ENCODE data around the gene FTO. TPM values are rescaled to one million over a fixed set of nuclear protein-coding genes. Genes with fewer than 3 reads are reported as not detected.

Gene FTO
- total RNA-seq, 4 donors from 2014 or later = 64.4 to 116 (median 71.3) TPM

GRCh38 chr16:54068212-54068611 lies 364.3 kb downstream of the FTO start:
- Histone ChIP-seq H3K27ac (no peak overlapping the region), H3K4me3 (no peak overlapping the region), H3K4me1 (no peaks in the 10 kb centered on the region), H3K9me3 (no peaks in the 10 kb centered on the region), H3K27me3 (no peaks in the 10 kb centered on the region), H3K36me3 (no peaks in the 10 kb centered on the region)
- no peak for DNase-seq (ENCODE audit: low spot score in 2 of 2)
- TF ChIP-seq EP300 (IDR thresholded peaks at IDR 0.05) (no peak), CTCF (IDR thresholded peaks at IDR 0.05) (no peak), POLR2AphosphoS5 (IDR thresholded peaks at IDR 0.05) (no peak), POLR2A (IDR thresholded peaks at IDR 0.05) (no peak)
- 100% methylated on average over 2 of the region's 2 CpGs for WGBS

GRCh38 chr16:54069601-54070239 lies 365.8 kb downstream of the FTO start:
- H3K4me1 ChIP-seq = no peaks in the 10 kb centered on the region
- H3K4me3 ChIP-seq = no peak overlapping the region
- H3K27me3 ChIP-seq = no peaks in the 10 kb centered on the region
- no peak for TF ChIP-seq EP300 (IDR thresholded peaks at IDR 0.05)
- no peak for TF ChIP-seq POLR2AphosphoS5 (IDR thresholded peaks at IDR 0.05)
- no peak for TF ChIP-seq POLR2A (IDR thresholded peaks at IDR 0.05)
- TF ChIP-seq CTCF (IDR thresholded peaks at IDR 0.05) = no peak
- H3K36me3 ChIP-seq = no peaks in the 10 kb centered on the region
- whole genome bisulfite sequencing = 98% methylated on average over 3 of the region's 3 CpGs
- no peak overlapping the region for H3K27ac ChIP-seq
- DNase-seq (ENCODE audit: low spot score in 2 of 2) = no peak
- no peaks in the 10 kb centered on the region for H3K9me3 ChIP-seq

- DNase-seq (ENCODE audit: low spot score in 2 of 2) = no peak
- Histone ChIP-seq H3K9me3 (no peaks in the 10 kb centered on the region), H3K27me3 (no peaks in the 10 kb centered on the region), H3K4me3 (no peak overlapping the region), H3K27ac (no peak overlapping the region), H3K36me3 (no peaks in the 10 kb centered on the region), H3K4me1 (no peaks in the 10 kb centered on the region)
- TF ChIP-seq EP300 (IDR thresholded peaks at IDR 0.05) = no peak
- no peak for TF ChIP-seq POLR2AphosphoS5 (IDR thresholded peaks at IDR 0.05)
- no peak for TF ChIP-seq CTCF (IDR thresholded peaks at IDR 0.05)
- no peak for TF ChIP-seq POLR2A (IDR thresholded peaks at IDR 0.05)
- 92% methylated on average over 2 of the region's 2 CpGs for WGBS
Observed at GRCh38 chr16:54070789-54071343, 366.9 kb downstream of the FTO start.

GRCh38 chr16:54071514-54071913 lies 367.6 kb downstream of the FTO start:
- H3K27me3 ChIP-seq = no peaks in the 10 kb centered on the region
- no peak overlapping the region for H3K27ac ChIP-seq
- TF ChIP-seq POLR2A (IDR thresholded peaks at IDR 0.05) (no peak), CTCF (IDR thresholded peaks at IDR 0.05) (no peak), POLR2AphosphoS5 (IDR thresholded peaks at IDR 0.05) (no peak), EP300 (IDR thresholded peaks at IDR 0.05) (no peak)
- H3K4me1 ChIP-seq = no peaks in the 10 kb centered on the region
- H3K4me3 ChIP-seq = no peak overlapping the region
- no peaks in the 10 kb centered on the region for H3K9me3 ChIP-seq
- DNase-seq (ENCODE audit: low spot score in 2 of 2) = no peak
- WGBS = 90% methylated on average over 3 of the region's 3 CpGs
- no peaks in the 10 kb centered on the region for H3K36me3 ChIP-seq

- no peak overlapping the region for H3K27ac ChIP-seq
- WGBS = 78% methylated on average over 4 of the region's 6 CpGs
- TF ChIP-seq CTCF (IDR thresholded peaks at IDR 0.05) (no peak), EP300 (IDR thresholded peaks at IDR 0.05) (no peak), POLR2A (IDR thresholded peaks at IDR 0.05) (no peak), POLR2AphosphoS5 (IDR thresholded peaks at IDR 0.05) (no peak)
Observed at GRCh38 chr16:54072237-54072636, 368.3 kb downstream of the FTO start.

More at GRCh38 chr16:54072237-54072636, 368.3 kb downstream of the FTO start:
- Histone ChIP-seq H3K27me3 (no peaks in the 10 kb centered on the region), H3K4me1 (no peaks in the 10 kb centered on the region), H3K36me3 (no peaks in the 10 kb centered on the region), H3K4me3 (no peak overlapping the region), H3K9me3 (no peaks in the 10 kb centered on the region)
- DNase-seq (ENCODE audit: low spot score in 2 of 2) = no peak
